GM10847 (cell line): ENCODE data around the gene IQCM.

Source experiments
- POLR2A ChIP-seq: IDR thresholded peaks from 2 replicates; pipeline ENCODE4 v1.6.1; 2011; ENCODE audit not compliant: insufficient read length; ENCODE audit errors: extremely low read depth

IQCM gene

GRCh38 chr4:149589826-149590225 lies 225.8 kb downstream of the IQCM start:
- TF ChIP-seq POLR2A = no peak

DNA sequence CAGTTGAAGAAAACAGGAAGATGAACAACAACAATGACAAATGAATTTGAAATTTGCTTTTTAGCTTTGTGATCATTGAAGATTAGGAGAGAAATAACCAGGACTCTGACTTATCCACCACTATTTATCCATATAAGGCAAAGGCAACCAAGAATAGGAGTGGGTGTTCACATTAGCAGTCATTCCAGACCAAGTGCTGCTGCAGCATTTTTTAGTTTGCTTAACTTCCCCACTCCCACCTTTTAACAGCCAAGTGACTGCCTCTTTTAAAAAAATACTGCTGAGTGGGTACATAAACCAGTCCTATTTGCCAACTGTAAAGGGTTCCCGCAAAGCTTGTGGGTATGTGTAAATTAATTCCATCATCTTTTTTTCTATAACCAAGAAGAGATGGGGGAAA lies 230.9 kb downstream of the IQCM start:
- TF ChIP-seq POLR2A = no peak

DNA sequence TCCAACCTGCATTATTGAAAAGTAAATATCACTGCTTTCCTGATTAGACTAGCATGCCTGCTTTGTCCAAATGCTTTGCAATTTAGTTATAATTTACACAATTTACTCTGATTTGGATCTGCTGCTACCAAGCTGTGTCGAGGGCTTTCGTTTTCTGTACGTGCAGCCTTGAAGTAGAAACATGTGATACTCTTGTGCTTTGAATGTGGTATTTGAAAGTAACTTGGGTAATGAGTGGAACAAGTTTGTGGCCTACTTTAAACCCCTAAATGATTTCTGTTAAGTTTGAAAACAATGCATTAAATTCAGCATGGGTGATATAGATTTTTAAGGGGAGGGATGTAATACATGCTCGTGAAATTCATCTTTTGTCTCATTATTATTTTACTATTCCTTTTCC lies 240.7 kb downstream of the IQCM start:
- no peak for TF ChIP-seq POLR2A

DNA sequence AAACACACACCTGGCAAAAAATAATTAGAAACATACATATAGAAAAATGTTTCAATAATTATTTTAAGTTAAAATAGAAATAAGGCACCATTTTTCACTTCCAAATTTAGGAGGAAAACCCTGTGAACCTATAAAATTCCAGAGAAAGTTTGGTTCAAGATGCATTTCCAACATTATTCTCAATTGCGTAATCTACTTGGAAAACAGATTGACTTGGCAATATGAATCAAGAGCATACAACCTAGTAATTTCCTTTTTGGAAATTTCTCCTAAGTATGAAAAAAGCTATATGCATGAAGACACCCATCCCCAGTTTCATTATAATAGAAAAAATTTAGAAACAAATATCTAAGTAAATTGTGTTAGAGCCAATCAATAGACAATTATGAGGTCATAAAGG lies 242.9 kb downstream of the IQCM start:
- no peak for TF ChIP-seq POLR2A

DNA sequence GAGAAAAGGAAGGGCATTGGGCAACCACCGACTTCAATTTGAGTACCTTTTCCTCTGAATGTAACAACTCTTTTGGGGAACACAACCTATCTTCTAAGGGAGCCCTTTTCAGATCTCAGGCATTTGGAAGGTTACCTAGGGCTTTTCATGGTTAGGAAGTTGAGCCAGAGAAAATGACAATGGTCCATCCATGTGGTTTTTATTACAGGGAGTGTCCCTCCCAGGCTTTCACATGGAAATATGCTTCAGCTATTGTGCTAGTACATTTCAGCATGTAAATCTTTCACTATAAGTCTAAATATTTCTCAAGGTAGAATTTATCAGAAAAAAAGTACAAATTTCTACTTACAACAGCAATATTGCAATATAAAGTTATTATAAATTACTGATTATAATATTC lies 259.8 kb downstream of the IQCM start:
- TF ChIP-seq POLR2A = no peak

GRCh38 chr4:149555146-149555545 lies 260.5 kb downstream of the IQCM start:
- TF ChIP-seq POLR2A = no peak

- no peak for TF ChIP-seq POLR2A
Measured at GRCh38 chr4:149553959-149554520, 261.6 kb downstream of the IQCM start.

DNA sequence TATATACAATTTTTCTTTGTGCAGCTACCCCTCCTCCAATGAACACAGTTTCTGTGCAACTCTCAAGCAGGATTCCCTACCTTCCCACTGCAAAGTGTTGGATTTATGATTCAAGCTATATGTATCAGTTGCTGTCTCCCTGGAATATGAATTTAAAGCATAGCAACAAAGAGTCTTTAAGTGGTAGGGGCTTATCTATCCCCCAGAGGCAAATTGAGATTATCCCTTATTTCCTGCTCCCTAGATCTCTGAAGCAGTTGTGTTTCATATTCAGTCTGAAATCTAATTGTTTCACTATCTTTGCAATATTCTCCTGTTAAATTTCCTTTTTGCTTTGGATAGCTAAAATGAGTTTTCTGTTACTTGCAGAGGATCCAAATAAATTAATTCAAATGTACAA lies 263.0 kb downstream of the IQCM start:
- no peak for TF ChIP-seq POLR2A

DNA sequence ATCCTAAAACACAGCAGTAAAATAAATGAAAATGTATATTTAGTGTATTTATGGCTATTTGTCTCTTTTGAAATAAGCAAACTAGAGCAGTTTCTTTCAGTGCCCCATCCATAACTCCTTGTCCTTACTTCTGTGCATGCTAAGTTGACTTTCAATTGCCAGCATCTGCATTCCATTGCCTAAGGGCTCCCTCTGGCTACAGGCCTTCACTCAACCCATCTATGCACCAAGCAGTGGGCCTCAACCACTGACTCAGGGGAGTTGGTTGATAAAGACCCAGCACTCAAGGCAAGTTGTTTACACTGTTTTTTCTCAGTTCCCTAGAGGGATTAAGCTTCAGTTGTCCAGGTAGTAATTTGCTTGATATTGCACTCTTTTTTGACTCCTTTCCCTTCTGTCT lies 265.7 kb downstream of the IQCM start:
- no peak for TF ChIP-seq POLR2A

- TF ChIP-seq POLR2A = no peak
Measured at GRCh38 chr4:149534779-149535178, 280.9 kb downstream of the IQCM start.

GRCh38 chr4:149531861-149532260 lies 283.8 kb downstream of the IQCM start:
- no peak for TF ChIP-seq POLR2A

DNA sequence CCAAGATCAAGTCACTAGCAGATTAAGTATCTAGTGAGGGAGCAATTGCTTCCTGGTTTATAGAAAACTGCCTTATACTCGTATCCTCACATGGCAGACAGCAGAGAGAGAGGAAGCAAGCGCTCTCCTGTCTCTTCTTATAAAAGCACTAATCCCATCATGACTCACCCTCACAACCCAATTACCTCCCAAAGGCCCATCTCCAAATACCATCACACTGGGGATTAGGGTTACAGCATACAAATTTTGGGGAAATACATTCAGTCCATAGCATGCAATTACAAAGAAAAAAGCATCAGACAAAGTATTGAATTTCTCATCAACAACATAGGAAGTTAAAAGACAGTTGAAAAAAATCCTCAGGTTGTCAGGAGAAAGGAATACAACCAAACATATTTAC lies 292.6 kb downstream of the IQCM start:
- TF ChIP-seq POLR2A = no peak

GRCh38 chr4:149521611-149522425 lies 293.8 kb downstream of the IQCM start:
- TF ChIP-seq POLR2A = no peak

GRCh38 chr4:149518471-149518870 lies 297.2 kb downstream of the IQCM start:
- TF ChIP-seq POLR2A = no peak

GRCh38 chr4:149513081-149513480 lies 302.6 kb downstream of the IQCM start:
- TF ChIP-seq POLR2A = no peak

GRCh38 chr4:149512501-149512900 lies 303.1 kb downstream of the IQCM start:
- no peak for TF ChIP-seq POLR2A

GRCh38 chr4:149511558-149512298 lies 303.9 kb downstream of the IQCM start:
- TF ChIP-seq POLR2A = no peak

DNA sequence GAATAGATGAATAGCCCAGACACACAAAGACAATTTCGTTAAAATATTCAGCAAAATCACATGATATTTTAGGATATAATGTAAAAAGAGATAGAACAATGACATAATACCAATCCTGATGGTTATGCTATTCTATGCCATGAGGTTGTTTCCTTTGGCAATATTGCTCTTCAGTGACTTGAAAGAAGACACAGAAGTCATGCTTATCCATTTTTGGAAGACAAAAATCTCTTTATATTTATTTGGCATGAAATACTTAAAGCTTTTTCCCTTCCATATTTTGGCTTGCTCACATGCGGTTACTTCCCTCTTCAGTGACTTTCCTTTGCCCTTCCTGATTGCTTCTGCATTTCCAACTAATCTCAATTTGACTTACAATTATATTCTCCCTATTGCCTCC lies 314.8 kb downstream of the IQCM start:
- TF ChIP-seq POLR2A = no peak
